NCI-H1694 treated with DMSO at 0.1 percent for 48 hours (cell line): Measurements from ENCODE around the gene RAD50.
"Not testable (repeated sequence)": the region's sequence is repeated elsewhere in the genome, so short reads cannot be mapped to it uniquely, and the experiment has no call there.

Source experiments
- DNase-seq: peaks from one replicate; lab custom pipeline; 2025; lab: John Stamatoyannopoulos, UW

RAD50 gene

DNA sequence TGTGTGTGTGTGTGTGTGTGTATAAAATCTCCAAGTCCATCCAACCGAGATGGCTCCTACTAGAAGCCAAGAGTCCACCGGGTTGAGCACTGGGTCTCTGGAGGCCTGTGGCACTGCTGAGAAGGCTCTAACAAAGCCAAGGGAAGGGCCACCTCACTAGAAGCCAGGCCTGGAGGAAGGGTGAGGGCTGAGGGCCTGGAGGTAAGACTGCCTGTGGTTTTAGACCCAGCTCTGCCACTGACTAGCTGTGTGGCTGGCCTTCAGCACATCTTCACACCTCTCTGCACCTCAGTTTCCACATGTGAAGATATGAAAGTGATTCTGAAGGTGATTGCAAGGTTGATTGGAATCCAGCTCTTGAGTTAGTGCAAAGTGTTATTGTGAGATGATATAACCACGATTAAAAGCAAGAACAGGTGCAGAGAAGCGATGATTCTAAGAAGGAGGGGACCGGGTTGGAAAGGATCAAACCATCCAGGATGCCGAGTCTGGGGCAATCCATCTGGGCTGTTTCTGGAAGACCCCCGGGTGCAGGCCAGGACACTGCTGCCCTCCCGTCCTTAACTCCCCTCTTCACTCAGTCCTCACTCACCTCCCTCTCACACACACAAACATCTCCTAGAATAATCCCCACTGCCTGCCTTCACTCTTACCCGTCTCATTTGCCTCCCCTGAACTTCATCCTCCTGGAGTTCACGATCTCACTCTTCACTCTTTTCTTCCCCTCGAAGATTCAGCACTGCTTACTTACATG, 119.3 kb downstream of the RAD50 start:
- no peak for DNase-seq

DNA sequence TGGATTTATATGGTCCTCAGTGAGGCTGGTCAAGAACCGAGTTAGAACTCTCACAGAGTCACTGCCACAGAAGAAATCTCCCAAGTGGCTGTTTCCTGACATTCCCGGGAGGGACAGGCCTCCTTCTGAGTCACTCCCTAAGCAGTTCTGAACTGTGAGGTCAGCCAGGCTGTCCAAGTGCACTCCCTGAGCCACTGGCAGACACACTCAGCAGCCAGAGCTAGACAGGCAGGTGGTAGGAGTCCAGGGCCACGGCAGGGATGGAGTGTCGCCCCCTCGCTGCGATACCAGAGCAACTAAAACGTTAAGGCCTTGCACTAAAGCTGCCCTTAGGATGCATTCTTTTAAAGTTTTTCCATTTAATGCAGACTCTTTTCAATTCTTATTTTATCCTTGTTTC, 120.4 kb downstream of the RAD50 start:
- no peak for DNase-seq

DNA sequence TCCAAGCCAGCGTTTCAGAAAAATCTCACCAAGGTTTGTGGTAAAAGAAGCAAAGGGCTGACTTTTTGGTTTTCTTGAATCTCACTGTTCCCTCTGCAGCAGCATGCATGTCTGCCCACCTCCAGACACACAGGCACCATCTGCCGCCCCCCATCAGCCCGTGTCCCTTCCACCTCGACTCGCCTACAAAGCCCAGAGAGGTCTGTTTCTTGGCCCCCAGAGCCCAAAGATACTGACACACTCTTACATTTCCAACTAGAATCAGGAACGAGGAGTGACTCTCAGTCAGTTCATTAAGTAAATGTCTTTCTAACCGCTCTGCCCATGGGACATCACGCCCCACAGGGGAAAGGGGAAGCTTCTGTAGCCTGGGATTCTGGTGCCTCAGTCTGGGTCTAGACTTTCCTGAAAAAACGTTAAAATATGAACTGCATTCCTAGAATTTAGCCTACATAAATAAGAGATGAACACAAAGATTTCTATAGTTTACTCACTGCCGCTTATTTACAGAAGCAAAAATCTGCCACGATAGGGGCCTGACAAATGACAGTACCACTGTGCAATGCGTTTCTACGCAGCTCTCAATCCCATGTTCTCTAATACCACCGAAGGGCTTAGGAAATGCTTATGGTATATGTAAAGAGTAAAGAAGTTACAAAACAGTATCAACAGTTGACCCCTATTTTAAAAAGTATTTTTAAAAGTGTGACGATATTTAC, 121.1 kb downstream of the RAD50 start:
- no peak for DNase-seq

DNA sequence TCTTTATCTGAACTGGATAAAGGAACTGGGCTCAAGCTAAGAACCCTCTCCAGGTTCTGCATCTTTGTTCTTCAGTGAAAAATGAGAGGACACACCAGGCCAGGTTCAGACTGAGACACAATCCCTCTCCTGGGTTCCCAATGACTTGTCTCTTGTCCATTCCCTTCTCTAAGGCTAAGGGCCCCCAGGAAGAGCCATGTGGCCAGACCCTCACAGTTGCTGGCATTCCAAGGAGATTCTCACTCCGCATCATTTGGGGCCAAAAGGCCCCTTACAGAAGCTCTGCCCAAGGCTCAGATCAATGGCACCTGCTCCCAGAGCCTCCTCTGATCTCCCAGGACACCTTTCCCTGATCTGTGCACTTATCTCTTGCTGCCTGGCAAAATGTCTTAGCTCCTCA, 122.0 kb downstream of the RAD50 start:
- DNase-seq, result no peak

DNA sequence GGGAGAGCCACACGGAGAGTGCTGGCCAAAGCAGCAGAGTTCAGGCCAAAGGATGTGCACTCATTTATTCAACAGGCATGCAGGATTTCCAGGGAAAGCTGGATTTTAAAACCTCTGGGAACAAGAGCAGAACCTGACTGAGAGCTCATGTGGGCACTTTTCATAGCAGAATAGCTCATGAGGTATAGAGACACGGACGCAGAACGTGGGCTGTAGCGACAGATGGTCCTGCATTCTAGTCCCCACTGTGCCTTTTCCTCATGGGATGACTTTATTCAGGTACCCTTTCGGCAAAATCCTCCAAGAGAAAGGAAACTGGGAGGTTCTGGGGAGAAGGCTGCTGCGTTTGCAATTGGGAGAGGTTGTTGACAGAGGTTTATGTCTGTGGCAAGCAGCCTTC, 122.4 kb downstream of the RAD50 start:
- no peak for DNase-seq

DNA sequence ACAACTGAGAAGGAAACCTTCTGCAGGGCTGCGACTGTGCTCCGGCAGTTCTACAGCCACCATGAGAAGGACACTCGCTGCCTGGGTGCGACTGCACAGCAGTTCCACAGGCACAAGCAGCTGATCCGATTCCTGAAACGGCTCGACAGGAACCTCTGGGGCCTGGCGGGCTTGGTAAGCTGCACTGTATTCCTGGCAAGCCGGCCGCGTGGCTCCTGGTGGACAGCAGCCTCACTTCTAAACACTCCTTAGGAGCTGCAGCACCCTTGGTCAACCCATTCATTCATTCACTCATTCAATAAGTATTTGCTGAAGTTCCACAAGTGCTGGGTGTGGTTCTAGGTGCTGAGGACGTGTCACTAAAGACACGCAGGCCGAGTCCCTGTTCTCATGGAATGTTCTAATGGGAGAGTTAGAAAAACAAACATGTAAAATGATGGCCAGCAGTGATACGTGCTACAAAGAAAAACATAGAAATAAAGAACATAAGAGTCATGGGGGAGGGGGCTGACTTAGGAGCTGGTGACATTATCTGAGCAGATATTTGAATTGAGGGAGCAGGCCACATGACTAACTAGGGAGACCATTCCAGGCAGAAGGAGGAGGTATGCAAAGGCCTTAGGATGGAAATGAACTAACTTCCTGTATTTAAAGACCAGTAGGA, 123.1 kb downstream of the RAD50 start:
- DNase-seq, result no peak

DNA sequence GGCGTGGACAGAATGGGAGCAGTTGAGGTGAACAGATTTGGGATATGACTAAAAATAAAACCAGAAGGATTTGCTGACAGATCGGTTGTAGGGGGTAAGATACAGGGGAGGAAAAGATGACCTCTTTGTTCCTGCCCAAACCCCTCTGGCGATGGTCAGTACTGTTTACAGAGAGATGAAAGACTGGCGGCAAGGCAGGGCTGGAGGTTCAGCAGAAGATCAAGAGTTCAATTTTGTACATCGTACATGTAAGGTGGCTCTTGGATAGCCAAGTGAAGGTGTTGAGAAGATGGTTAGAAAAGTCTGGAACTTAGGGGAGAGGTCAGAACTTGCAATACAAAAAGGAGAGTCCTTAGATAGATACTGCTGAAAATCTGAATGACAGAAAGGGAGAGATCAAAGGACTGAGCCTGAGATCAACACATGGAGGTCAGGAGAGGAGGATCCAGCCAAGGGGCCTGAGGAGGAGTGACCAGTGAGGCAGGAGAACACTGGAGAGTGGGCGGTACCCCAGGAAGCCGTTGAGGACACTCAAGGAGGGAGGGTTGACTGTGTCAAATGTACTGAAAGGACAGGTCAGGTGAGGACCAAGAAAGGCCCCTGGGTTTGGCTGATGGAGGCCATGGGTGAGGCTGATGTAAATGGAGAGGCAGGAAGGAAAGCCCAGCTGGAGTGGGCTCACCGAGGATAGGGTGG, 124.2 kb downstream of the RAD50 start:
- no peak for DNase-seq

DNA sequence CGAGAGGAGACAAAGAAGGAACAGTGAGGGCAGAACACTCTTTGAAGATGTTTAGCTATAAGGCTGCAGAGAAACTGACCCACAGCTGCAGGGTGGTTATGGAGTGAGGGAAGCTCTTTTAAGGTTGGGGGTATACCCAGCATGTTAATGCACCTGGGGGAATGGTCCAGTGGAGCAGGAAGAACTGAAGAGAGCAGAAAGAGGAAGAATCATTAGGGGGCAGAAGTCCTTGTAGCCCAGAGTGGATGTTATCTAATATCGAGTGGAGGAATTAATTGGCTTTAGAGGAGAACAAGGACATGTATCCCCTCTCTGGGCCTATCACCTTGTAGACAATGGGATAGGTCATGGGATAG, 124.7 kb downstream of the RAD50 start:
- no peak for DNase-seq

DNA sequence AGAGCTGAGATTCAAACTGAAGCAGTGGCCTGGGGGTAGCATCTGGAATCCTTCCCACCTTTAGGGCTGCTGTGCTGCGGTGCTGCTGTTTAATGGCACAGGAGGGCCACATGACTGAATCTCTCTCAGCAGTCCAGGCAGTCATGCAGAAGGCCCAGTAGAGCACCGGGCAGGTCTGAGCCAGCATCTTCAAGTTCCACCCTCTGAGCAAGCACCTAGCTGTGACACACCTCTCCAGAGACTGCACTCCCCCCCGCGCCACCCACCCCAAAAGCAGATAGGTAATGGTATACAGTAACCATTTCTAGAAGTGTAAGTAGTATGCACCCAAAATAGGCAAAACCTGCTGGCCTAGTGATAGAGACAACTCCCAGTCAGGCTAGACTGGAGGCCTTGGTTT, 125.2 kb downstream of the RAD50 start:
- no peak for DNase-seq

DNA sequence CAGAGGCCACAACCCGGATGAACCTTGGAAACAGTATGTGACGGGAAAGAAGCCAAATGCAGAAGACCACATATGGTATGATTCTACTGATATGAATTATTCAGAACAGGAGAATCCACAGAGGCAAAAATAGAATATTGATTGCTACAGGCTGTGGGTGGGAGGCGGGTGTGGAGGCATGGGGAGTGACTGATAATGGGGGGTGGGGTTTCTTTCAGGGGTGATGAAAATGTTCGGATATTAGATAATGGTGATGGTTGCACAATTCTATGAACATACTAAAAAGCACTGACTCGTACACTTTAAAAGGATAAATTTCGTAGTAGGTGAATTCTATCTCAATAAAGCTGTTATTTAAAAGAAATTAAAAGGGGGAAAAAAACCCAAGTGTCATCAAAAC, 127.7 kb downstream of the RAD50 start:
- DNase-seq, result no peak

DNA sequence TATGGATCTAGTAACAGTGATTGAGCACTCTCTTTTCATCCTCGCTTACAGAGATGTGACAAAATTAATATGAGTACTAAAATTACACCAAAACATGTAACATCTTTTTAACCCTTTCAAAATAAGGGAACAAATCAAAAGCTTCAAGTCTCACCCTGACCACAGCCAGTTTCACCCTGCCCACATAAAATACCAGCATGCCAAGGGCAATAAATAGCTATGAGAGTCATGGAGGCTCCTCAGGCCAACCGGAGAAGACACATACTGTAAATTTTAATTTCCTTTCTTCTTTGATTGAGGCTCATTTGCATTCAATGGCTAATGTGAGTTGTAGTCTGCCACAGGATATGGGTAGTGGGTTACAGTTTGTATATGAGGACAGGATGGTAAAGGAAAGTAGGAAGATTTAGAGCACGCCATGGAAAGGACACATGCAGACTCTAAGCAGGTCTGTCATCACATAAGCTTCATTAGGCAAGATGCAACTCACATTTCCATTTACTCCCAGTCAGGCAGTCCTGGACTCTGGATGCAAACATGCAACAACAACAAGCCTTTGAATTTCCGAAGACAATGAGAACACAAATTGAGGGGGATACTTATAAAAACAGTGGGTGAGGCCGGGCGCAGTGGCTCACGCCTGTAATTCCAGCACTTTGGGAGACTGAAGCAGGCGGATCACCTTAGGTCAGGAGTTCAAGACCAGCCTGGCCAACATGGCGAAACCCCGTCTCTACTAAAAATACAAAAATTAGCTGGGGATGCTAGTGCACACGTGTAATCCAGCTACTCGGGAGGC, 128.3 kb downstream of the RAD50 start:
- DNase-seq, result no peak

DNA sequence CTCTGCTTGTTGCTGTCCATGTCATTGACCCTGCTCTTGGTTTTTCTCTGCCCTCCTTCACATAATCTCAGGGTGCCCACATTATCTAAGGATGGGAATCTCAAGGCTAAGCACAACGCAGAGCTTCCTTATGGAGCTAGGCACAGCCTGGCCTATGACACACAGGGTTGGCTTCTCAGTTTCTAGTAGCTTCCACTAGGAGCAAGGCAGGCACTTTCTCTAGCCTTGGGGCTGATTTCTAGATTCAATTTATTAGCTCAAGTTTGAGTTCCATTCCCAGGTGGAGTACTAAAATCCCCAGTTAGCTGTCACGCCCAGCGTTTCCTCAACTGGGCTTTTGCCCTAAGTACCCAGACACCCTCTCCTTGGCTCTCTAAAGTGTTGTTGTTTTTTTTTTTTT, 129.4 kb downstream of the RAD50 start:
- no peak for DNase-seq

DNA sequence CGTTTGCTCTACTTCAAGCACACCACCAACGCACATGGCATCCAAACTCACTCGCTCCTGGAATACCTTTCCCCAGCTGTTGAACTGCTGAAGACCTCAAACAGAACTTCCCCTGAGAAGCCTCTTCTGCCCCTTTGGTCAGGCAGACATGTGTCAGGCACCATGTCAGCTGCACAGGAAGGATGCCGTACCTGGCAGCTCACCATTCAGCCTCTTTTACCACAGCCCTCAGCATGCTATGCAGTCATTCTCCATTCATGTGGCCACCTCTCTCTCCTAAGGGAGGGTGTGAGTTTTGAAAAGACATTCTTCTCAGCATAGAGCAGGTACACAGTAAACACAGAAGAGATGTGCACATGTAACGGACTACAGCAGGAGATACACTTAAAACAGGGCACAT, 131.2 kb downstream of the RAD50 start:
- no peak for DNase-seq

DNA sequence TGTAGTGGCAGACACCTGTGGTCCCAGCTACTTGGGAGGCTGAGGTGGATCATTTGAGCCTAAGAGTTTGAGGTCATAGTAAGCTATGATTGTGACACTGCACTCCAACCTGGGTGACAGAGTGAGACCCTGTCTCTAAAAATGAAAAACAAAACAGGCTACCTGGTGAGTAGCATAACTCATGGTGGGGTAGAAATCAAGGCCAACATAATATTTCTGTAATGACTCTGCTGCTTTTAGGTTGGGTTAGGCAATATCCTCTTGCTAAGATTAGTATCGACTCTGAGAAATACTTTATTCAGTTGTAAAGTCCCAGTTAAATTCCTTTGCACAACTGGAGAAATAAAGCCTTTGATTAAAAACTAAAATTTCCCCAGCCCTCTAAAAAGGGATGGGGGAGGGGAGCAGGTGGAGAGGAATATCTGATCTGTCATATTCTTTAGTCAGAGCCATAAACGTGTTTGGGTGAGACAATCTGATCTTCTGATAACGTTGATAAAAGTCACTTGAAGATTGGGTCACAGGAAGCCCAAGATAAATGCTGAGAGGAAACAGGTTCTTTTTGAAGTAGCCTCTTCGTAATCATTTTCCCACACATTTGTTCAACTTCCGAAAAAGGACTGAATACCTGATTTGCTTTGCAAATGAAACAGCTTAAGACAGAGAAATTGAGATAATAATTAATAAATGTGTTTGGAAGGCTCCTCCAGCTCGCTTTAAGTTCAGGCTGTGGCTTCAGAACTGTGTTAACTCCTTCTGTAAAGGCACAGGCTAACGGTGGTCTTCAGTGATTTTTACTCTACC, 132.0 kb downstream of the RAD50 start:
- DNase-seq, result no peak

DNA sequence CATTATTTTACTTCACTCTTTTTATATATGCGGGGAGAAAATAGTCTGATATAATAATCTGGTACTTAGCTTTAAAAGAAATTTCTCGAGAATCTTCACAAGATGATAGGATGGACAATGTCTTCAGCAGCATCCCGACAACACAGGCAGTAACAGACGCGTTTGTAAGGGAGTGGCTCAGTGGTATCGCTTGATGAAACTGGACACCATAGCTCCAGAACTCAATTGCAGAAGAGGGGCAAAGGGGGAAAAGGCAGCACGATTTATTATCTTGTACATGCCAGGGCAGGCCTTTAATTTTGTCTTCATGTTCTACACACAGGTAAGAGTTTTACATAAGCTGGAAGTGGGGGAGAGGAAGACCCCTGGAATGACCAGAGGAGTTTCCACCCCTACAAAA, 132.7 kb downstream of the RAD50 start:
- no peak for DNase-seq

DNA sequence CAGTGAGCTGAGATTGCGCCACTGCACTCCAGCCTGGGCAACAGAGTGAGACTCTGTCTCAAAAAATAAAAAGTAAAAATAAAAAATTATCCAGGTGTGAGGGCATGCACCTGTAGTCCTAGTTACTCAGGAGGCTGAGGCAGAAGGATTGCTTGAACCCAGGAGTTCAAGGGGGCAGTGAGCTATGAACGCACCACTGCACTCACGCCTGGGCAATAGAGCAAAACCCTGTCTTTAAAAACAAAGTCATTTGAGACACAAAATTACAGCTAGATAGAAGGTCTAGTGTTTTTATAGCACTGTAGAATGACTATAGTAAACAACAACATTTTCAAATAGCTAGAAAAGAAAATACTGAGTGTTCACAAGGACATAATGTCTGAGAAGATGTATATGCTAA, 133.4 kb downstream of the RAD50 start:
- DNase-seq, result no peak

DNA sequence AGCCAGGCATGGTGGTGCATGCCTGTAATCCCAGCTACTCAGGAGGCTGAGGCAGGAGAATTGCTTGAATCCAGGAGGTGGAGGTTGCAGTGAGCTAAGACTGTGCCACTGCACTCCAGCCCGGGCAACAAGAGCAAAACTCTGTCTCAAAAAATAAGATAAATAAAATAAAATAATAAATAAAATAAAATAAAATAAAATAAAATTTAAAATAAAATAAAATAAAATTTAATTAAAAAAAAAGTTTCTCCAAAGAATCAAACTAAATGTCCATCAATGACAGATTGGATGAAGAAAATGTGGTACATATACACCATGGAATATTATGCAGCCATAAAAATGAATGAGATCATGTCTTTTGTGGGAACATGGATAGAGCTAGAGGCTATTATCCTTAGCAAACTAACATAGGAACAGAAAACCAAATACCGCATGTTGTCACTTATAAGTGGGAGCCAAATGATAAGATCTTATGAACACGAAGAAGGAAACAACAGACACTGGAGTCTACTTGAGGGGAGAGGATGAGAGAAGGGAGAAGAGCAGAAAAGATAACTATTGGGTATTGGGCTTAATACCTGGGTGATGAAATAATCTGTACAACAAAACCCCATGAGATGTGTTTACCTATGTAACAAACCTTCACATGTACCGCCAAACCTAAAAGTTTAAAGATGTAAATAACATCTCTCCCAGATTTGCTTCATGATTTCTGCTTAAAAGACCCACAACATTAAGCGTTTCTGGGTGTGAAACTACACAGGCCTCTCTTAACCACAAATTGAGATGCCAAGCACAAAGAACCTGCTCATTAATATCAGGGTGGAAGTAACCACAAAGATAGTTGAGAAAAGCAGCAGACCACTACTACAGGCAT, 135.2 kb downstream of the RAD50 start:
- not testable (repeated sequence) for DNase-seq

DNA sequence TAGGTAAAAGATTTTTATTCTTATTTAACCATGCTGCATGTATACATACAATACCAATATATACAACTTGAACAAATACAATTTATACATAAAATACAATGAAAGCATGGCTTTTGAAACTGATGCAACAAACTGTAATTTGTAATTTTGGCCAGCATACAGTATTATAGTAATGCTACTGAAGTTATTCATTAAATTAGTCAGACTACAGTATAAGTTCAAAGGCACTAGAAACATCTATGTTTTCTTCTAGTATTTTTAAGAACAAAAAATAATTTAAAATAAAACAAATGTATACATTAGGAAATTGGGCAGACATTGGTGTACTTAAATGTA, 135.8 kb downstream of the RAD50 start:
- DNase-seq, result no peak
